ENCODE measurements around the gene ITIH1.

DNA sequence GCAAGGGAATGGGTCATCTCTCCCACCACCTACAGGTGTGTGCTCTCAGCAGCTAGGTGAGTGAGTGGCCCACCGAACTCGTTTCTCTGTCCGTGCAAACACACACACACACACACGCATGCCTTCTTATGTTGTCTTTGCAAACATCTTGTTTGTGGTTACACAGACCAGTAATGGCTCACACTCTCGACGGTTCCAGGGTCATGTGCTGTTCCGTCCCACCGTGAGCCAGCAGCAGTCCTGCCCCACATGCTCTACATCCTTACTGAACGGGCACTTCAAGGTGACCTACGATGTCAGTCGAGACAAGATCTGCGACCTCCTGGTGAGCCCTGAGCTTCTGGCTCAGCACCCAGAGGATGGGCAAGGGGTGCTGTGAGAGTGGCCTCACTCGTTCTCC lies 4.3 kb downstream of the ITIH1 start:
- no peak for TF ChIP-seq POLR2AphosphoS5 (IDR thresholded peaks at IDR 0.05)
- TF ChIP-seq EZH2 (IDR thresholded peaks at IDR 0.05; ENCODE audit: borderline replicate concordance, insufficient read depth, low read length, poor library complexity, severe bottlenecking), result no peak
- TF ChIP-seq, protein P1, sequence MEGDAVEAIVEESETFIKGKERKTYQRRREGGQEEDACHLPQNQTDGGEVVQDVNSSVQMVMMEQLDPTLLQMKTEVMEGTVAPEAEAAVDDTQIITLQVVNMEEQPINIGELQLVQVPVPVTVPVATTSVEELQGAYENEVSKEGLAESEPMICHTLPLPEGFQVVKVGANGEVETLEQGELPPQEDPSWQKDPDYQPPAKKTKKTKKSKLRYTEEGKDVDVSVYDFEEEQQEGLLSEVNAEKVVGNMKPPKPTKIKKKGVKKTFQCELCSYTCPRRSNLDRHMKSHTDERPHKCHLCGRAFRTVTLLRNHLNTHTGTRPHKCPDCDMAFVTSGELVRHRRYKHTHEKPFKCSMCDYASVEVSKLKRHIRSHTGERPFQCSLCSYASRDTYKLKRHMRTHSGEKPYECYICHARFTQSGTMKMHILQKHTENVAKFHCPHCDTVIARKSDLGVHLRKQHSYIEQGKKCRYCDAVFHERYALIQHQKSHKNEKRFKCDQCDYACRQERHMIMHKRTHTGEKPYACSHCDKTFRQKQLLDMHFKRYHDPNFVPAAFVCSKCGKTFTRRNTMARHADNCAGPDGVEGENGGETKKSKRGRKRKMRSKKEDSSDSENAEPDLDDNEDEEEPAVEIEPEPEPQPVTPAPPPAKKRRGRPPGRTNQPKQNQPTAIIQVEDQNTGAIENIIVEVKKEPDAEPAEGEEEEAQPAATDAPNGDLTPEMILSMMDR (IDR thresholded peaks at IDR 0.05; ENCODE audit: poor library complexity, severe bottlenecking), result no peak
- TF ChIP-seq RAD21 (conservative IDR thresholded peaks at IDR 0.05), result no peak
- no peak for TF ChIP-seq EP300 (conservative IDR thresholded peaks at IDR 0.05; ENCODE audit: poor library complexity, severe bottlenecking)
- TF ChIP-seq, protein P2, sequence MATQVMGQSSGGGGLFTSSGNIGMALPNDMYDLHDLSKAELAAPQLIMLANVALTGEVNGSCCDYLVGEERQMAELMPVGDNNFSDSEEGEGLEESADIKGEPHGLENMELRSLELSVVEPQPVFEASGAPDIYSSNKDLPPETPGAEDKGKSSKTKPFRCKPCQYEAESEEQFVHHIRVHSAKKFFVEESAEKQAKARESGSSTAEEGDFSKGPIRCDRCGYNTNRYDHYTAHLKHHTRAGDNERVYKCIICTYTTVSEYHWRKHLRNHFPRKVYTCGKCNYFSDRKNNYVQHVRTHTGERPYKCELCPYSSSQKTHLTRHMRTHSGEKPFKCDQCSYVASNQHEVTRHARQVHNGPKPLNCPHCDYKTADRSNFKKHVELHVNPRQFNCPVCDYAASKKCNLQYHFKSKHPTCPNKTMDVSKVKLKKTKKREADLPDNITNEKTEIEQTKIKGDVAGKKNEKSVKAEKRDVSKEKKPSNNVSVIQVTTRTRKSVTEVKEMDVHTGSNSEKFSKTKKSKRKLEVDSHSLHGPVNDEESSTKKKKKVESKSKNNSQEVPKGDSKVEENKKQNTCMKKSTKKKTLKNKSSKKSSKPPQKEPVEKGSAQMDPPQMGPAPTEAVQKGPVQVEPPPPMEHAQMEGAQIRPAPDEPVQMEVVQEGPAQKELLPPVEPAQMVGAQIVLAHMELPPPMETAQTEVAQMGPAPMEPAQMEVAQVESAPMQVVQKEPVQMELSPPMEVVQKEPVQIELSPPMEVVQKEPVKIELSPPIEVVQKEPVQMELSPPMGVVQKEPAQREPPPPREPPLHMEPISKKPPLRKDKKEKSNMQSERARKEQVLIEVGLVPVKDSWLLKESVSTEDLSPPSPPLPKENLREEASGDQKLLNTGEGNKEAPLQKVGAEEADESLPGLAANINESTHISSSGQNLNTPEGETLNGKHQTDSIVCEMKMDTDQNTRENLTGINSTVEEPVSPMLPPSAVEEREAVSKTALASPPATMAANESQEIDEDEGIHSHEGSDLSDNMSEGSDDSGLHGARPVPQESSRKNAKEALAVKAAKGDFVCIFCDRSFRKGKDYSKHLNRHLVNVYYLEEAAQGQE (IDR thresholded peaks at IDR 0.05; ENCODE audit: borderline replicate concordance), result no peak
- TF ChIP-seq MXI1 (conservative IDR thresholded peaks at IDR 0.05; ENCODE audit: poor library complexity, severe bottlenecking), result no peak
